HepG2 (cell line): ENCODE data around the gene SEC14L1.

ENCODE experiments used
- GABPA ChIP-seq, 2 experiments: IDR thresholded peaks; 2 replicates each; pipeline ENCODE4 v1.6.1; 2011 to 2016; ENCODE audit warnings: low read depth in 2 of 2, low read length in 1 of 2, missing biosample characterization in 1 of 2, missing genetic modification characterization in 1 of 2
- SRF ChIP-seq: IDR thresholded peaks from 2 replicates; pipeline ENCODE4 v1.6.1; 2011; ENCODE audit warnings: mild to moderate bottlenecking, low read depth, low read length, moderate library complexity
- ZNF331 ChIP-seq: sonication (generic); formaldehyde crosslinking; IDR thresholded peaks from 2 replicates; pipeline ENCODE4 v1.4.0; 2020; ENCODE audit warnings: missing genetic modification reagents
- TF ChIP-seq, protein P1 (sequence below): IDR thresholded peaks from 2 replicates; pipeline ENCODE4 v1.6.1; 2016; ENCODE audit warnings: low read depth, missing genetic modification reagents, missing compliant biosample characterization
- TF ChIP-seq, protein P2 (sequence below): sonication (generic); formaldehyde crosslinking; conservative IDR thresholded peaks from 2 replicates; pipeline ENCODE4 v1.4.0; 2020; ENCODE audit warnings: missing genetic modification reagents
- TF ChIP-seq, protein P3 (sequence below): sonication (generic); formaldehyde crosslinking; IDR thresholded peaks from 2 replicates; pipeline ENCODE4 v1.5.0; 2020; ENCODE audit warnings: mild to moderate bottlenecking, missing genetic modification reagents

DNA sequence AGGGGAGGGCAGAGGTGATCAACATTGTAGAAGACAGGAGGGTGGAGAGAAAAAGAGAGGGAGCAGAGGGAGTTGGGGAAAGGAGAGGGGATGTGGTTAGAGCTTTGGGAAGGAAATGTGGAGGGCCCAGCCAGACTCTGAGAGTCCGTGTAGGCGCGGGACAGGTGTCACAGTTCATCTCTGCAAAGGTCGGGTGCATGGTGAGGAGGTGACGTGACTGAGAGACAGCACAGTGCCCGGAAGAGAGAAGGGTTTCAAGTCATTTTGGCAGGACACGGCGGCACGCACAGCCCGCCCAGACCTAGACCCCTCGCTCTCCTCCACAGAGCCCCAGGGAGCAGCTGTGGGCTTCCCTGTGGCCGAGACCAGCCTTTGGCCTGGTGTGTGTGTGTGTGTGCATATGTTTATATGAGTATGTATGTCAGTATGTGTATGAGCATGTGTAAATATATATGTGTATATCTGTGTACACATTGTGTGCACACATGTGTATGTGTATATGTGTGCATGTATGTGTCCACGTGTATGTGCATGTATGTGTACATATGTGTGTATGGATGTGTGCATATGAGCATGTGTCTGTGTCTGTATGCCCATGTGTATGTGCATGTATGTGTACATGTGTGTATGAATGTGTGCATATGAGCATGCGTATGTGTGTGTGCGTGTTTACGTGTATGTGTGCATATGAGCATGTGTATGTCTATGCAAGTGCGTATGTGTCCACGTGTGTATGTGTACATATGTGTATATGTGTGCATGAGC lies 104.6 kb downstream of the SEC14L1 start:
- TF ChIP-seq SRF (no peak), GABPA (IDR thresholded peaks at IDR 0.05; ENCODE audit: low read depth, low read length) (no peak), GABPA (CRISPR knock-in tag; IDR thresholded peaks at IDR 0.05; ENCODE audit: low read depth) (no peak), ZNF331 (CRISPR knock-in tag) (no peak)
- TF ChIP-seq, protein P1, sequence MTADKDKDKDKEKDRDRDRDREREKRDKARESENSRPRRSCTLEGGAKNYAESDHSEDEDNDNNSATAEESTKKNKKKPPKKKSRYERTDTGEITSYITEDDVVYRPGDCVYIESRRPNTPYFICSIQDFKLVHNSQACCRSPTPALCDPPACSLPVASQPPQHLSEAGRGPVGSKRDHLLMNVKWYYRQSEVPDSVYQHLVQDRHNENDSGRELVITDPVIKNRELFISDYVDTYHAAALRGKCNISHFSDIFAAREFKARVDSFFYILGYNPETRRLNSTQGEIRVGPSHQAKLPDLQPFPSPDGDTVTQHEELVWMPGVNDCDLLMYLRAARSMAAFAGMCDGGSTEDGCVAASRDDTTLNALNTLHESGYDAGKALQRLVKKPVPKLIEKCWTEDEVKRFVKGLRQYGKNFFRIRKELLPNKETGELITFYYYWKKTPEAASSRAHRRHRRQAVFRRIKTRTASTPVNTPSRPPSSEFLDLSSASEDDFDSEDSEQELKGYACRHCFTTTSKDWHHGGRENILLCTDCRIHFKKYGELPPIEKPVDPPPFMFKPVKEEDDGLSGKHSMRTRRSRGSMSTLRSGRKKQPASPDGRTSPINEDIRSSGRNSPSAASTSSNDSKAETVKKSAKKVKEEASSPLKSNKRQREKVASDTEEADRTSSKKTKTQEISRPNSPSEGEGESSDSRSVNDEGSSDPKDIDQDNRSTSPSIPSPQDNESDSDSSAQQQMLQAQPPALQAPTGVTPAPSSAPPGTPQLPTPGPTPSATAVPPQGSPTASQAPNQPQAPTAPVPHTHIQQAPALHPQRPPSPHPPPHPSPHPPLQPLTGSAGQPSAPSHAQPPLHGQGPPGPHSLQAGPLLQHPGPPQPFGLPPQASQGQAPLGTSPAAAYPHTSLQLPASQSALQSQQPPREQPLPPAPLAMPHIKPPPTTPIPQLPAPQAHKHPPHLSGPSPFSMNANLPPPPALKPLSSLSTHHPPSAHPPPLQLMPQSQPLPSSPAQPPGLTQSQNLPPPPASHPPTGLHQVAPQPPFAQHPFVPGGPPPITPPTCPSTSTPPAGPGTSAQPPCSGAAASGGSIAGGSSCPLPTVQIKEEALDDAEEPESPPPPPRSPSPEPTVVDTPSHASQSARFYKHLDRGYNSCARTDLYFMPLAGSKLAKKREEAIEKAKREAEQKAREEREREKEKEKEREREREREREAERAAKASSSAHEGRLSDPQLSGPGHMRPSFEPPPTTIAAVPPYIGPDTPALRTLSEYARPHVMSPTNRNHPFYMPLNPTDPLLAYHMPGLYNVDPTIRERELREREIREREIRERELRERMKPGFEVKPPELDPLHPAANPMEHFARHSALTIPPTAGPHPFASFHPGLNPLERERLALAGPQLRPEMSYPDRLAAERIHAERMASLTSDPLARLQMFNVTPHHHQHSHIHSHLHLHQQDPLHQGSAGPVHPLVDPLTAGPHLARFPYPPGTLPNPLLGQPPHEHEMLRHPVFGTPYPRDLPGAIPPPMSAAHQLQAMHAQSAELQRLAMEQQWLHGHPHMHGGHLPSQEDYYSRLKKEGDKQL (CRISPR knock-in tag), result no peak
- TF ChIP-seq, protein P2, sequence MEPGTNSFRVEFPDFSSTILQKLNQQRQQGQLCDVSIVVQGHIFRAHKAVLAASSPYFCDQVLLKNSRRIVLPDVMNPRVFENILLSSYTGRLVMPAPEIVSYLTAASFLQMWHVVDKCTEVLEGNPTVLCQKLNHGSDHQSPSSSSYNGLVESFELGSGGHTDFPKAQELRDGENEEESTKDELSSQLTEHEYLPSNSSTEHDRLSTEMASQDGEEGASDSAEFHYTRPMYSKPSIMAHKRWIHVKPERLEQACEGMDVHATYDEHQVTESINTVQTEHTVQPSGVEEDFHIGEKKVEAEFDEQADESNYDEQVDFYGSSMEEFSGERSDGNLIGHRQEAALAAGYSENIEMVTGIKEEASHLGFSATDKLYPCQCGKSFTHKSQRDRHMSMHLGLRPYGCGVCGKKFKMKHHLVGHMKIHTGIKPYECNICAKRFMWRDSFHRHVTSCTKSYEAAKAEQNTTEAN (CRISPR knock-in tag), result no peak
- TF ChIP-seq, protein P3, sequence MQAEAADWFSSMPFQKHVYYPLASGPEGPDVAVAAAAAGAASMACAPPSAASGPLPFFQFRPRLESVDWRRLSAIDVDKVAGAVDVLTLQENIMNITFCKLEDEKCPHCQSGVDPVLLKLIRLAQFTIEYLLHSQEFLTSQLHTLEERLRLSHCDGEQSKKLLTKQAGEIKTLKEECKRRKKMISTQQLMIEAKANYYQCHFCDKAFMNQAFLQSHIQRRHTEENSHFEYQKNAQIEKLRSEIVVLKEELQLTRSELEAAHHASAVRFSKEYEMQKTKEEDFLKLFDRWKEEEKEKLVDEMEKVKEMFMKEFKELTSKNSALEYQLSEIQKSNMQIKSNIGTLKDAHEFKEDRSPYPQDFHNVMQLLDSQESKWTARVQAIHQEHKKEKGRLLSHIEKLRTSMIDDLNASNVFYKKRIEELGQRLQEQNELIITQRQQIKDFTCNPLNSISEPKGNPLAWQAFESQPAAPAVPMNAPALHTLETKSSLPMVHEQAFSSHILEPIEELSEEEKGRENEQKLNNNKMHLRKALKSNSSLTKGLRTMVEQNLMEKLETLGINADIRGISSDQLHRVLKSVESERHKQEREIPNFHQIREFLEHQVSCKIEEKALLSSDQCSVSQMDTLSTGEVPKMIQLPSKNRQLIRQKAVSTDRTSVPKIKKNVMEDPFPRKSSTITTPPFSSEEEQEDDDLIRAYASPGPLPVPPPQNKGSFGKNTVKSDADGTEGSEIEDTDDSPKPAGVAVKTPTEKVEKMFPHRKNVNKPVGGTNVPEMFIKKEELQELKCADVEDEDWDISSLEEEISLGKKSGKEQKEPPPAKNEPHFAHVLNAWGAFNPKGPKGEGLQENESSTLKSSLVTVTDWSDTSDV, result no peak
